B cell (primary cell): ENCODE data around the gene MARS1. TPM values are rescaled to one million over a fixed set of nuclear protein-coding genes. Genes with fewer than 3 reads are reported as not detected.

ENCODE experiments used
- ATAC-seq: fragments of 200-7000 bp; cut with Tn5 transposase; one replicate; pipeline ENCODE4 v1.10.0; 2021; ENCODE audit warnings: low read depth, mild to moderate bottlenecking, moderate number of reproducible peaks, moderate library complexity
- CTCF ChIA-PET: fragments of 350-600 bp; sonication (Branson Sonifier 250); formaldehyde crosslinking; loops from one replicate; lab custom pipeline; 2021; ENCODE audit warnings: antibody characterized with exemption, inconsistent platforms; lab: Charles Lee
- POLR2A ChIA-PET: fragments of 350-600 bp; sonication (Branson Sonifier 250); formaldehyde crosslinking; loops from one replicate; lab custom pipeline; 2021; ENCODE audit warnings: antibody characterized with exemption; lab: Charles Lee
- DNase-seq: peaks from one replicate; pipeline ENCODE4 v3.0.0; 2013
- H2AFZ ChIP-seq: 2 replicates; pipeline ENCODE4 v1.6.1; 2012; ENCODE audit warnings: mild to moderate bottlenecking, low read depth, low read length; ENCODE audit not compliant: insufficient read depth, poor library complexity, severe bottlenecking
- H3K27ac ChIP-seq, 2 donors: 1 replicate in 1 of 2; 2 replicates in 1 of 2; pipeline ENCODE4 v1.5.1; 2012 to 2013; ENCODE audit warnings: low read length in 2 of 2, mild to moderate bottlenecking in 2 of 2, moderate library complexity in 1 of 2
- H3K27me3 ChIP-seq, 4 experiments: fragments of 200-600 bp in 1 of 4; sonication (generic) in 1 of 4; replicated peaks in 1 of 4; 1 replicate in 2 of 4; 2 replicates in 2 of 4; pipeline versions ENCODE4 v1.6.1 to v1.7.0; 2013 to 2016; ENCODE audit warnings: low read length in 3 of 4, mild to moderate bottlenecking in 2 of 4, mixed read lengths in 1 of 4, moderate library complexity in 1 of 4; ENCODE audit not compliant: insufficient read depth in 4 of 4, control insufficient read depth in 3 of 4; ENCODE audit errors: control extremely low read depth in 1 of 4
- H3K36me3 ChIP-seq, 2 experiments: replicated peaks in 1 of 2; 1 replicate in 1 of 2; 2 replicates in 1 of 2; pipeline versions ENCODE4 v1.6.1 to v1.7.1; 2013; ENCODE audit warnings: low read length in 1 of 2; ENCODE audit not compliant: insufficient read depth in 2 of 2, control insufficient read depth in 1 of 2; ENCODE audit errors: control extremely low read depth in 1 of 2, extremely low read depth in 1 of 2
- H3K4me1 ChIP-seq, 2 donors: fragments of 200-600 bp in 1 of 2; sonication (generic) in 1 of 2; 1 replicate in 1 of 2; 2 replicates in 1 of 2; pipeline versions ENCODE4 v1.5.1 to v1.6.1; 2013 to 2017; ENCODE audit warnings: low read length in 2 of 2; ENCODE audit not compliant: control insufficient read depth in 2 of 2, insufficient read depth in 2 of 2
- H3K4me2 ChIP-seq: replicated peaks from 2 replicates; pipeline ENCODE3; 2012; ENCODE audit warnings: mild to moderate bottlenecking, low read depth, low read length; ENCODE audit not compliant: poor library complexity, severe bottlenecking
- H3K4me3 ChIP-seq, 5 experiments: fragments of 200-600 bp in 1 of 5; sonication (generic) in 1 of 5; 1 replicate in 3 of 5; 2 replicates in 2 of 5; pipeline versions ENCODE4 v1.5.1 to v1.7.0; 2011 to 2016; ENCODE audit warnings: low read length in 4 of 5, mild to moderate bottlenecking in 4 of 5, low read depth in 2 of 5, control low read depth in 1 of 5, moderate library complexity in 1 of 5; ENCODE audit not compliant: insufficient read depth in 1 of 5; ENCODE audit errors: control extremely low read depth in 1 of 5, extremely low read depth in 1 of 5
- H3K79me2 ChIP-seq: fragments of 200-600 bp; sonication (generic); one replicate; pipeline ENCODE4 v1.6.0; 2016; ENCODE audit warnings: low read length; ENCODE audit not compliant: control insufficient read depth, insufficient read depth
- H3K9ac ChIP-seq: fragments of 200-600 bp; sonication (generic); 2 replicates; pipeline ENCODE4 v1.6.1; 2017; ENCODE audit warnings: mild to moderate bottlenecking, low read length, moderate library complexity
- H3K9me3 ChIP-seq, 3 donors: one replicate each; pipeline versions ENCODE4 v1.6.1 to v1.7.1; 2013; ENCODE audit warnings: low read length in 2 of 3; ENCODE audit not compliant: control insufficient read depth in 2 of 3, insufficient read depth in 1 of 3; ENCODE audit errors: control extremely low read depth in 1 of 3
- H4K20me1 ChIP-seq: 2 replicates; pipeline ENCODE4 v1.6.0; 2012; ENCODE audit warnings: mild to moderate bottlenecking, low read length; ENCODE audit not compliant: insufficient read depth, control insufficient read depth, poor library complexity, severe bottlenecking
- H3K27ac Mint-ChIP-seq: one replicate; pipeline ENCODE4 v1.8.0; 2021; ENCODE audit warnings: mixed read lengths
- H3K27me3 Mint-ChIP-seq: one replicate; pipeline ENCODE4 v1.8.0; 2021; ENCODE audit warnings: mixed read lengths
- H3K4me1 Mint-ChIP-seq: one replicate; pipeline ENCODE4 v1.8.0; 2021; ENCODE audit warnings: mixed read lengths
- H3K4me3 Mint-ChIP-seq: one replicate; pipeline ENCODE4 v1.8.0; 2021; ENCODE audit warnings: mixed read lengths
- H3K9me3 Mint-ChIP-seq: one replicate; pipeline ENCODE4 v1.8.0; 2022; ENCODE audit warnings: mixed read lengths; ENCODE audit not compliant: insufficient read depth
- EZH2 ChIP-seq: IDR thresholded peaks from 2 replicates; pipeline ENCODE4 v1.6.1; 2012; ENCODE audit warnings: borderline replicate concordance, low read depth, mild to moderate bottlenecking, moderate library complexity, low read length; ENCODE audit not compliant: insufficient read depth, poor library complexity, severe bottlenecking
- WGBS: methylation state at CpG from one replicate; pipeline ENCODE4 v1.1.5; 2013; ENCODE audit warnings: missing lambda C conversion rate; ENCODE audit not compliant: insufficient coverage; 5-methylcytosine and 5-hydroxymethylcytosine counted together
- intact Hi-C: fragments of 100-400 bp; cut with micrococcal nuclease; formaldehyde crosslinking; loops from one replicate; pipeline ENCODE4 v1.10.0; 2022
- polyA plus RNA-seq: library from polyadenylated mRNA; depleted of rRNA; stranded (reverse); fragments of >200 nt; gene quantifications from 2 replicates; pipeline ENCODE4 v1.2.3, GENCODE V29; 2012
- total RNA-seq, 2 donors: library from RNA; stranded (reverse); fragments of 120-200 nt in 1 of 2; gene quantifications; 1 replicate in 1 of 2; 2 replicates in 1 of 2; pipeline versions ENCODE4 v1.2.3 to v1.2.4, GENCODE V29; 2013 to 2022
- TF ChIP-seq, protein P1 (sequence below): fragments of 200-600 bp; IDR thresholded peaks from one replicate; pipeline ENCODE4 v1.8.0; 2022; ENCODE audit warnings: antibody characterized with exemption, mild to moderate bottlenecking

Gene MARS1
- total and polyA plus RNA-seq, 2 donors (not counting 1 experiment from before 2014, with no cell fraction given) = 158 to 193 TPM

DNA sequence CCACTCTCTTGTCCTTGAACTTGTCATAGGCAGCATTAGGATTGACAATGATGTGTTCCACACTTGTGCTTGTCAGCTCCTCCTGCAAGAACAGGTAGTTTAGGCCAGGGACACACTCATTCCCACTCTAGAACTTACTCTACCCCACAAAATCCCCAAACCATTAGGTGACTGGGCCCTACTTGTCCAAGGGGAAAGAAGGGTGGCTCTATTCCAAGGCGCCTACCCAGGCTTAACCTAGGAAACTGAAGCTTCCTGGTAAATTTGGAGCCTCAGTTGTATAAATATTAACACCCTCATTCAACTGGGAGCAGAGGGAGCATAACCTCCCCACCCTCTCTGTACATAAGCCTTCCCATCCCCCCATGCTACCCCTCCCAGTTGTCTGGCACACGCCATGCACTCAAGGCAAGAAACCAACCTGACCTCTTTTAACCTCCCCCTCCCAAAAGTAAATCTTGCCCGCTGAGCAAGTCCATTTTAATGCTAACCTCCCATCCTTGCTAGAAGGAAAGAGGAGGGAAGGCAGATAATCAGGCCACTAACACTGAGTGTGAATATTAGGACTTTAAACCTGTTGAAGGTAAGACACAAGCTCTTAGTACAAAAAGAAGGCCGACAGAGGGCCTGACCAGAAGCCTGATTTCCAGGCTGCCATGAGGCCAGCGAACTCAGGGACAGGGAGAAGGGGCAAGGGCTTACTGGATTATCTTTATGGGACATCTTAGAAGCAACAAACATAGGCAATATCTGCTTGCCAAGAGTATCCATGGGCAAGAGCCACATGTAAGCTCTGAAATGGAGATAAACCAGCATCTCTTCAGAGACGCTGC lies 48.1 kb downstream of the MARS1 start:
- no peak for TF ChIP-seq EZH2
- TF ChIP-seq, protein P1, sequence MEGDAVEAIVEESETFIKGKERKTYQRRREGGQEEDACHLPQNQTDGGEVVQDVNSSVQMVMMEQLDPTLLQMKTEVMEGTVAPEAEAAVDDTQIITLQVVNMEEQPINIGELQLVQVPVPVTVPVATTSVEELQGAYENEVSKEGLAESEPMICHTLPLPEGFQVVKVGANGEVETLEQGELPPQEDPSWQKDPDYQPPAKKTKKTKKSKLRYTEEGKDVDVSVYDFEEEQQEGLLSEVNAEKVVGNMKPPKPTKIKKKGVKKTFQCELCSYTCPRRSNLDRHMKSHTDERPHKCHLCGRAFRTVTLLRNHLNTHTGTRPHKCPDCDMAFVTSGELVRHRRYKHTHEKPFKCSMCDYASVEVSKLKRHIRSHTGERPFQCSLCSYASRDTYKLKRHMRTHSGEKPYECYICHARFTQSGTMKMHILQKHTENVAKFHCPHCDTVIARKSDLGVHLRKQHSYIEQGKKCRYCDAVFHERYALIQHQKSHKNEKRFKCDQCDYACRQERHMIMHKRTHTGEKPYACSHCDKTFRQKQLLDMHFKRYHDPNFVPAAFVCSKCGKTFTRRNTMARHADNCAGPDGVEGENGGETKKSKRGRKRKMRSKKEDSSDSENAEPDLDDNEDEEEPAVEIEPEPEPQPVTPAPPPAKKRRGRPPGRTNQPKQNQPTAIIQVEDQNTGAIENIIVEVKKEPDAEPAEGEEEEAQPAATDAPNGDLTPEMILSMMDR = no peak

DNA sequence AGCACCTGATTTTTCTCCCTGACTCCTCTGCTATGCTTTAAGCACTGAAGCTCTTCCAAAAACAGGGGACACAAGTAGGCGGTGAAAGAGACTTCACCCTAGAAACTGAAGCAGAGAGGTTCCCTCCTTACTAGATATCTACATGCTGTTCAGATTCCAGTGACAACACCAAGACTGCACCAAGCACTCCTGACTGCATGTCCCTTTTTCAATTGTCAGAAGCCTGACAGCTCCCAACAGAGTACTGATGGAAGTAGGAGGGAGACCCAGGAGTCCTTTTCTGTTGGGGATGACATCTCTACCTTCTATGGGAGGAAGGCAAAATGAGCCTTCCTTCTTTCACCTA lies 48.7 kb downstream of the MARS1 start:
- no peaks in the 10 kb centered on the region for H3K9me3 Mint-ChIP-seq
- POLR2A ChIA-PET = no interaction called here

More for the DNA sequence above, 48.1 kb downstream of the MARS1 start:
- H3K9ac ChIP-seq = no peak overlapping the region
- ATAC-seq (no peak), DNase-seq (no peak)
- H3K4me1 ChIP-seq = no peaks in the 10 kb centered on the region
- H4K20me1 ChIP-seq = no peaks in the 10 kb centered on the region
- no peak overlapping the region for H3K27ac ChIP-seq
- H3K27ac Mint-ChIP-seq = no peak overlapping the region
- no peak overlapping the region for H3K4me3 Mint-ChIP-seq
- no peaks in the 10 kb centered on the region for H3K9me3 ChIP-seq
- POLR2A ChIA-PET = interaction anchor here (0.7 kb wide), 1 partner anchor 1669 kb away, joined by 4 read pairs; no protein-coding TSS in a partner anchor
- H3K4me3 ChIP-seq = no peak overlapping the region
- intact Hi-C loops = no loop called here
- H3K9me3 Mint-ChIP-seq = no peaks in the 10 kb centered on the region
- CTCF ChIA-PET = interaction anchor here (1.5 kb wide), 1 partner anchor 11 kb away, joined by 4 read pairs; no protein-coding TSS in a partner anchor
- no peaks in the 10 kb centered on the region for H3K79me2 ChIP-seq
- H3K4me1 Mint-ChIP-seq = no peaks in the 10 kb centered on the region
- no peak overlapping the region for H2AFZ ChIP-seq
- H3K27me3 Mint-ChIP-seq = no peaks in the 10 kb centered on the region
- WGBS = 43% methylated on average over 1 of the region's 6 CpGs
- no peak overlapping the region for H3K4me2 ChIP-seq
- peaks cover 10 to 76% of the 10 kb centered on the region in 2 experiments for H3K36me3 ChIP-seq
- no peaks in the 10 kb centered on the region for H3K27me3 ChIP-seq

More for the DNA sequence above, 48.7 kb downstream of the MARS1 start:
- H3K4me1 ChIP-seq = no peaks in the 10 kb centered on the region
- H3K4me2 ChIP-seq = no peak overlapping the region
- no peak for TF ChIP-seq EZH2
- TF ChIP-seq, protein P1 = no peak
- H3K27ac Mint-ChIP-seq = no peak overlapping the region
- no peak overlapping the region for H3K4me3 Mint-ChIP-seq
- intact Hi-C loops = no loop called here
- peaks cover 9 to 76% of the 10 kb centered on the region in 2 experiments for H3K36me3 ChIP-seq
- no peaks in the 10 kb centered on the region for H3K27me3 ChIP-seq
- H3K4me1 Mint-ChIP-seq = no peaks in the 10 kb centered on the region
- H3K27me3 Mint-ChIP-seq = no peaks in the 10 kb centered on the region
- no peak for ATAC-seq
- H4K20me1 ChIP-seq = no peaks in the 10 kb centered on the region
- no peak overlapping the region for H2AFZ ChIP-seq
- no peak overlapping the region for H3K4me3 ChIP-seq
- no peak overlapping the region for H3K27ac ChIP-seq
- no peak overlapping the region for H3K9ac ChIP-seq
- CTCF ChIA-PET = interaction anchor here (1.5 kb wide), 1 partner anchor 12 kb away, joined by 4 read pairs; no protein-coding TSS in a partner anchor
- WGBS = 100% methylated on average over 1 of the region's 1 CpG
- no peak for DNase-seq
- no peaks in the 10 kb centered on the region for H3K9me3 ChIP-seq
- H3K79me2 ChIP-seq = no peaks in the 10 kb centered on the region
